Stimulated activated CD8-positive, alpha-beta memory T cell treated with anti-CD3 and anti-CD28 coated beads, Interleukin-2, amount 100 ng/mL, for 1 hour (primary cell): ENCODE measurements around the gene PIR.

Source experiments
- DNase-seq, 2 donors: peaks; one replicate each; pipeline ENCODE4 v3.0.0-alpha.2; 2020; ENCODE audit warnings: low read depth in 2 of 2

The PIR gene

DNA sequence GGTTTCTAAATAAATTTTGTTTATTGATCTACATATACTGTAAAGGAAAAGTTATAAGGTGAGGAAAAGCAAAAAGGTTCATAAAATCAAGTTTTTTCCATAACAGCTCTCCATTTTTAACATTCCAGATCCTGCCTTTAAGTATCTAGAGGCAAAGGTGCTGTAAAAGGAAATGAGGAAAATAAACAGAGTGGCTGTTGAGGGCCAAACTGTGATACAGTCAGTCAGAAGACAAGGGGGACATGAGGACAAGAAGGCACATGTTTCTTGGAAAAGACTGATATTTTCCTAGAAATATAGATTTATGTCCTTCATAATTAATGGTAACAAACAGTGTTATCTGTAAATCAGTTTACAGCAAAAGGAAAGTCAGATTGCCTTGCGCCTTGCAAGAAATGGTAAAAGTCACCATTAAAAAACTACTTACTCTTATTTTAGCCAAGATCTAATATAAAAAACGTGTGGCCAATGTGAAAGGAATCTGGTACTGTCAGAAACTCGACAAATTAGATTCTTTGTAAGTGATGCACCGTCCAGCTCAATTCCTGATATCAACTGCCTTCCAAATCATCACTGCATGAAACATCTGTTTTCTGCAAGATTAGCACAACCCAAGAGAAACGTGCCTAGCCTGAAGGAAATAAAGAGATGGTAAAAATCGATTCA is 75.0 kb downstream of the PIR start:
- no peak for DNase-seq

DNA sequence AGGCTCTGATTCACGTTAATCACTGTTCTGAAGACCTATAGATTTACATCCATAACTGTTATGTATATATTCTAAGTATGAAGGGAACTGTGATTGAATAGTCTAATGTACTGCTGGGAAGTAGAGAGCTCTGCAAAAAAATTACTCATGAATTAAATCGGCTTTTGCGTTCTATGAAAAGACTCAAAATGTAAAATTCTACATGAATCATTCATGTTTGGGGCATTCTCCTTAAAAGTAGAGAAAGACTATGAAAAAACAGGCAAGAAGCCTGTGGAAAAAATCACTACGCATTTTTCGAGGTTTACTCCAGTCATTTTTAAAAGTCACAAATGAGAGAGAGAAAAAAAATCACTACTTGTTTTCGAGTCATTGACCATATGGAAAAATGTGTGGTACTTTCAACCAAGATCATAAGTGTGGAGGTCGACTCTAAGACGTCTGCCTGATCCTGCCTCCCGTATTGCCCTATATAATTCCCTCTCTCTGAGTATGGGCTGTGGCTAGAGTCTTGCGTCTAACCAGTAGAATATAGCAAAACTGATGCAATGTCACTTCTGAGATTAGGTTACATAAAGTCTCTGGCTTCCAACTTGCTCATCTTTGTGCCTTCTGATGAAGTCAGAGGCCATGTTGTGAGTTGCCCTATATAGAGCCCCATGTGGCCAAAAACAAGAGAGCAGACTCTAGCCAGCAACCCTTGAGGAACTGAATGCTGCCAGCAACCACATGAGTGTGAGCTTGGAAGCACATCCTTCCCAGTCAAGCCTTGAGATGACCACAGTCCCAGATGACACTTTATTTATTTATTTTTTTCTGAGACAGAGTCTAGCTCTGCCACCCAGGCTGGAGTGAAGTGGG is 76.8 kb downstream of the PIR start:
- DNase-seq, result no peak

DNA sequence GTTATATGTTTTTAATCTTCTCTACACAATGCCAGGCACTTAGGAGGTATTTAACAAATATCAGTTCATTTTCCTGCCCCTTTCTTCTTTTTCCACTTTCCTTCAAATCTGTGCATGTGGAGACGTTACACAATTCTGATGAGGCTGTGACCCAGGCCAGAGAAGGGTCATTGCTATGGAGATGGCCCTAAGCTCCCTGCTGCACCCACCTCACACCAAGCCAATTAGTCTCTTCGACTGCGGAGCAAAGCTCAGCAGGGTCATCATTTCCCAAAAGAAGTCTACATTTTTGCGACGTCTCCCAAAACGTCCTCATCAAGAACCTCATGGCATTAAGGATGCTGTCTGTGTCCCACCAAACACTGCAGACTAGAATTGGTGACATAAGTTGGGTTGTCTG is 80.0 kb downstream of the PIR start:
- no peak for DNase-seq

DNA sequence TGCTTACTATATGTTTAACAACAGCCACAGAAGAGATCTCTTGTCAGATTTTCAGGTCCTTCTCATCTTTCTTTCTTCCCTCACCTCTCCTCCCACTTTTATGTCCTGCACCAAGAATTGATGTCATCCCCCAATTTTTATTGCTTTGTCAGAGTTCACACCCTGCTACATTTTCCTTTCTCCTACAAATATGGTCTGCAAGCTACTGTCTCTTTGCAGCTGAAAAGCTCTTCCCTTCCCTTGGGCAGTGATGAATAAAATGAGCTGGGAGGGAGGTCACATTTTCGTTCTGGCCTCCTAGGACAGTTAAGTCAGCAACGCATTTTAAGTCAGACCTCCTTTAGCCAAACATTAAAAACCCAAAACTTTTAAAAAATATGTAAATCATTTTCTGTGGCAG is 82.2 kb downstream of the PIR start:
- DNase-seq, result no peak

DNA sequence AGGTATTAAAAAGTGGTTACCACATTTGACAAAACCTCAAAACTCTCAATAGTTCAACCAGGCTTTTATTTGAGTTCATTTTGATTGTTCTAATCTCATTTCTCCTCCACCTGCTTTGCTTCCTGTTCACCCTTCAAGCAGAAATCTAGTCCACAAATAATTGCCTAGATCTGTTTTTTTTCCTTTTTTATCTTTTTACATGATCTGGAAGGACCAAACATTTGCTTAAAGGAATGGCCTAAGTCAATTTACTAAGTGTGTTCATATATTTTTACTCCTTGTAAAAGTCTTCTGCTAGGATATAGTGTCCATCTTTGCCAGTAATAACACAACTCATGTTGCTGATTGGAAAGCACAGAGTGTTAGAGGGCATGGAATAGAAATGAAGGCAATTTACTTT is 82.7 kb downstream of the PIR start:
- DNase-seq, result no peak

DNA sequence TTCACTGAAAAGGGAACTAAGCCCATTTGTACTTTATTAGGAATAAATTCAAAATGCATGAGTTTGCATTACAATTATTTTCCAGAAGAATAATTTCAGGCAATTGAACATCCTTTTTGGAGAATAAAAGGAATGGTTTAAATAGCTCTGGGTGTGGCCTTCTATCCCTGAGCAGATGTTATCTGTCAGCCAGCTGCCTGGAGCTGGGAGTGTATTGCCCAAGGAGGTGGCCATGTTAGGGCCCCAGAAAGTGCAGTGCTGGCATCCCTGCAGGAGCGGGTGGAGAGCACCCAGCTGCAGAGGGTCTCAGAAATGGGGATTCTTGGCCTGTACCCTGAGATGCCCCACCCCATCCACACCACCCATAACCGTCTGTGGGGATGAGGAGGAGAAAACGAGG is 87.3 kb downstream of the PIR start:
- DNase-seq, result no peak

DNA sequence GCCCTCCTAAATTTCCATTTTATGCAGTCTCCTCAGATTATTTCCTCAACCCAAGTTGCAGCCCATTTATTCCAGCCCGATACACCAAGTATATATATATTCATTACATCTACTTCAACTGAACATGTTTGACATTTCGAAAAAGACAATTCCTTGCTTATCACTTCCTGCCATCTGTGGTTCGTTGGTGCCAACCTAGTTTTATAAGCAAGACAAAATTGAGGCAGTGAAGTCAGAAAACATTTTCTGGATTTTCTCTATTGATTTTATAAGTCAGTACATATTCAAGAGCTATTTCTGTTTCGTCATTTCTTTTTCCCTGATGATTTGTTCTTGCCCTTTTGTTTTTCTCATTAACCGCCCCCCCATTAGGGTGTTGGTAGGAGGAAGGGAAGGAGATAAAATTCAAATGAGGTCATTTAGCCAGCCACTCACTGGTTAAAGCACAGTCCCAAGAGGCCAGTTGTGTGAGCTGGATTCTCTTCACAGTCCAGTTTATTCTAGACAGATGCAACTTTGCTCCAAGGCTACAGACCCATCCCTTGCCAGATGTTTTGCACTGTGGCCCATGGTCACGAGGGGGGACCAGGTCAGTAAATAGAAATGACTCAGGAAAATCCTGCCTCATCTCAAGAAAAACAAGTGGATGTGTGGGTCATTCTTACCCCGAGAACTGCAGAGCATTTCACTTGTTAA is 88.6 kb downstream of the PIR start:
- DNase-seq, result no peak

DNA sequence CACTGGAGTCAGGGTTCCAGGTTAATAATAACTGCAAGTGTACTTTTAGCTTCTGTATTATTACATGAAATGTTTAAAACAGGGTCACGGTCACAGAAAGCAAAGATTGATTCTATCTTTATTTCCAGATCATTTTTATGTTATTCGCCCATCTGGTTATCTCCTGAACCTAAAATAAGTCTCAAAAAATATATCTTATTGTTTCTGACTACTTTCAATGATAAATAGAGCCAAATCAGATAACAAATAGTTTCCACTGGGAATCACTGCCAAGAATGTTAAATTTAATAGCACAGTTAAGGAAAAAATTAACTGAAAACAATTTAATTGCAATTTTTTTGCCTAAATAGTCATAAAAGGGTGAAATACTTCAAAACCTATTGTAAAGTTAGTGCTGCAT is 91.8 kb downstream of the PIR start:
- no peak for DNase-seq

DNA sequence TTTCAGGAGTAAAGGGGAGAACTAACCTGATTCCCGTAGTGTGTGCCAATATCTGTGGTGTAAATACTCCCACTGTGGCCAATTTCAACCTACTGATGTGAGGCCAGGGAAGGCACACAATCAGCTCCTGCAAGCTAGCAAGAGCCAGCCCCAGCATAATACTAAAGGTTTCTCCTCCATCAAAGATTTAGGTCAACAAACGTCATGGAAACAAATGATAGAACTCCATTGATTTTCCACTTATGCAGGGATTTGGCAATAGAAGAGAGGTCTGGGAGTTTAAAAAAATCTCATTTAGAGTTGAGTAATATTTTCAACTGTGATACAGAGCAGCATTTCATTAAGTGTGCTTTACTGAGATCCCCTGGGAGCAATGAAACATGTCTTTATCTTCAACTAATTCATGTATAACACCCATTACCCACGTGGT is 93.2 kb downstream of the PIR start:
- no peak for DNase-seq

DNA sequence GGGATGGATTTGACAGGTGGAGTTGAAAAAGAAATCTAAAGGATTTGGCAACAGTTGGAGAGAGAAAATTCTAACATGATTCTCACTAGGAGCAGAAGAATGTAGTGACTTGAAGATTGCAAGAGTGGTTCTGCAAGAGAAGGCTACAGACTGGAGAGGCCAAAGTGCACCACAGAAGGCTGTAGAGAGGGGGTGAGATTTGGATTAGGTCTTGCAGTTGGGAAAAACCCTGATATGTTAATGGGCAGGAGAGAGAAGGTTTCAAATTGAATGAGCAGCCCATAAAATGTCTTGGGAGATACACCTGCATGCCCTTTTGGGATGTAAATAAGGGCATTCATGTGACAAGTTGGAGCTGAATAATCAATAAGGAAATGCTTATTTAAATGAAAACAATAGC is 94.3 kb downstream of the PIR start:
- DNase-seq, result no peak

DNA sequence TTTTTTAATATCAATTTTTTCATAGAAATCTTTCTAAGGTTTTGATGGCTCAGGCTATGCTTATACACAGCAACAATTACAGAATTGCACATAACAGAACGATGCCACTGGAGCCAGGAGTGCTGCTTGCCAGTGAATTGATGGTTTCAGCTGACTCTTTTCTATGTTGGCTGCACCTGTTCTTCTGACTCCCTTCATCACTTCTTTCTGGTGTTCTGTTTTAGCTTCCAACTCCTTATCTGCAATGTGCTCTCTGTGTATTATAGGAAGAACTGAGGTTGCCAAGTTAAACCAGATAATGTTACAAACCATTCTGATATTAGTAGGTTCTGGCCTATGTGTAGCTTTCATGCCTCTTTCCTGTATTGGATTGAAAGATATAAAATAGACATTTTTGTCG is 97.3 kb downstream of the PIR start:
- DNase-seq, result no peak

DNA sequence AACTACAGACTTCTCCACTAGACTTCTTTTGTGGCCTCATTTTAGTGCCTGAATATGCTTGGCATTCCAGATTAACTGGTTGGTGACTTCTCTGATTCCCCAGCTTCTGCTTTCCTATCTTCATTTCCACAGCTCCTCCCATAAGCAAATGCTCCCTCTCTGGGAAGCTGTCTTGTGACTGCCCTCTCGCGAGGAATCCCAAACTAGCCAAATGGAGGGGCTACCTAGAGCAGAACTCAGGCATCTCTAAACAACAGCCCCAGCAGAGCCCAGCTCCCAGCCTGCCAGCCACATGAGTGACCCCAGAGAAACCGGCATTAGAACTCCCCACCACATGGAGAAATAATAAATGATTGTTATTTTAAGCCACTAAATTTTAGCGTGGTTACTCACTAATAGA is 101.3 kb downstream of the PIR start:
- DNase-seq, result no peak

DNA sequence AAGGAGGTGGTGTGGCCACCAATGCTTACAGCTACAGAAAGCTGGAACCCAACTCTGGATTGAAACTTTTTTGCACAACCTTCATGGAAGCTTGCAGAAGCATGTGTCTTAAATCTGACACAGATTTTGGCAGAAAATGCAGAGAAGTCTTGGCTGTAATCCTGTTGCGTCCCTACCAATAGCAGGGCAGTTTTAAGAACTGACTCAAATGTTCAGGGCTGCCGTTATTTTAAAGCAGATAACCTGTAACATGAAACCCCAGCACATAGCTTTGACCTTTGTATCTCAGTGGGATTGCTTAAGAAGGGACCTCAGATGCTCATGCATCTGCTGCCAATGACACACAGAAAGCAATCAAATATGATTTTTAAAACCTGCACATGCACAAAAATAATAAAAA is 108.8 kb downstream of the PIR start, which contains the start of gene VEGFD:
VEGFD (minus strand) TSS at position 110 of the 400 bp plus-strand sequence. CDS start 467 bp downstream, outside the sequence.
- no peak for DNase-seq

DNA sequence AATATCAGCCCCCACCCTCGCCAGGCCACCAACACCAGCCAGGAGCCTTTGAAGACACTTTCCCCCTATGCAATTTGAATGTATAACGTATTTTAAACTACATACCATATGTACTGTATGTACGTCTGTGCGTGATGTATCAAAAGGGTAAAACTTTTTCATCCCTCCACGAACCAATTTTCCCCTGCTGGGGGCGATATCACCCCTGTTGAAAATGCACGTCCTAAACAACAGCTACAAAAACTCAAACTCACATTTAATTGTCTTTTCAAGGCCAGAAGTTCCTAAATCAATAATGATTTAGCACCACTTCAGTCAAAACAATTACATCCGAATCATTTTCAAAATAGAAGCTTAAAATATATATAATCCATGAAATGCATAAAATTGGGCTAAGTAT is 110.3 kb downstream of the PIR start:
- DNase-seq, result no peak

DNA sequence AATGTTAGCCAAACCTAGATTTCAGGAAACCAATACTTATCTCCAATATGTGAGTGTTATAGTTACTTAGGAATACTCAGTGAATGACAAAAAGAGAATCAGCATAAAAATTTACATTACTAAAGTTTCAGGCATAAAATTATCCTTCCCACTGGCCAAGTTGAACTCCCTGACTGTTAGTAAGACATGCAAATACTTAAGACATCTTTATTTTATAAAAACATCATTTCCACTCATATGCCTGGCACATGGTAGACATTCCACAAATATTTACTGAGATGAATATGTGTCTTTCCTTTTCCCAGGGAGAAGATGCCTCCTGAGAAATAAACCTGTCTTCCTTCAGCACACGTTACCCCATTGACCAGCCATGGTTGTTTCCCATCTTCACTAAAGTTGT is 116.2 kb downstream of the PIR start:
- no peak for DNase-seq

DNA sequence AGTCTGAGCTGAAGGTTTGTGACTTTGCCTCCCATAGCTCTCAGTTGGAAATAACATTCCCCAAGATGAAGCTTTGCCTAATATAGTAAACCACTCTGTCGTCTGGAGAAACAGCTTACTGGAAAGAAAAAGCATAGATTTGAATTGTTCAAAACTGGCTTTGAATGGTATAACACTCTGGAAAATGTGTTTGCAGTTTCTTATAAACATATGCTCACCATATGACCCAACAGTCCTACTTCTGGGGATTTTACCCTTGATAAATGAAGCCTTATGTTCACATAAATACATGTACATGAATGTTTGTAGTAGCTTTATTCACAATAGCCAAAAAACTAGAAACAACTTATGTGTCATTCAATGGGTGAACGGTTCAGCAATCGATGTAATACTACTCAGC is 119.2 kb downstream of the PIR start:
- DNase-seq, result no peak

DNA sequence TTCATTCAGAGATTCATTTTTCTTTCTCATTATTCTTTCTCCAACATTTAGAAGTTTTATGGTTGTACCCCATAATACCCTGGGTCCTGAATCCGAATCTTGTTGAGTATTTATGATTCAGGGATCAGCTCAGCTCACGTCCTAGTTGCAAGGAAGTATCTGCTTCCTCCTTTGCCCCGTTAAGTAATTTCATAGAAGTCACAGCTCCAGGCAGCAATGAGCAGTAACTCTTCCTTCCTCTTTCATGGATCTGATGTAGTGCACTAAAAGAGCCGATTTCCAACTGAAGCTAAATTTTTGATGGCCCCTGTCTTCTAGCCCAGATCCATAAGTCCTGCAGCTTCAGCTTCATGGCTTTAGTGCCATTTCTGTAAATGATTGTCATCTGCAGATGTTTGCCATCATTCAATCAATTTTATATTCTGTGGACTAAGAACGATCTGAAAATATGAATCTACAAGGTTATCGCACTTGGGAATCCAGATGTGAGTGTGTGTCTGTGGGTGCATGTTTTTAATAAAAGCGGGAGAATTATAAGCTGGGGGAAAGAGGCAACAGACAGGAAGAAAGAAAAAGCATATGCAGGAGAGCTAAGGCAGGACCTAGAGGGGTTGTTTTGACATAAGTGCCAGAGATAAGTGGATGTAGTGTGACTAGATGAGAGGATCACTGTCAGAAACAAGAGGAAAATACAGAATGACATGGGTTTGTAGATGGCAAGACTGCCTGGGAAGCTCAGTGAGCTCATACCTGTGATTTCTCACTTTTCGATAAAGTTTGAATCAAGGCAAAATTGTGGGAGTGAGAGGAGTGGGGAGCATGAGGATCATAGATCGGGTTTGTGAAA is 126.4 kb downstream of the PIR start:
- no peak for DNase-seq

DNA sequence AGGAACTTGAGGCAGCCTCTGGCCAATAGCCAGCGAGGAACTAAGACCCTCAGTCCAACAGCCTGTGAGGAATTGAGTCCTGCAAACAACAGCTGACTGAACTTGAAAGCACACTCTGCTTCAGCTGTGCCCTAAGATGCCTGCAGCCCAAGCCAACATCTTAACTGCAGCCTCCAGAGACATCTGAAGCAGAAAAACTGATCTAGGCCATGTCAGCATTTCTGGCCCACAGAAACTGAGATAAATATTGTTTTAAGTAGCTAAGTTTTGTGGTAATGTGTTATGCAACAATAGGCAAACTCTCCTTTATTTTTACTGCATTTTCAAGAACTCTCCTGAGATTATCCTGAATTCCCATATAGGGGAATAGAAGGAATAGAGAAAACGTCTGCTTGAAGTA is 133.4 kb downstream of the PIR start:
- DNase-seq, result no peak

DNA sequence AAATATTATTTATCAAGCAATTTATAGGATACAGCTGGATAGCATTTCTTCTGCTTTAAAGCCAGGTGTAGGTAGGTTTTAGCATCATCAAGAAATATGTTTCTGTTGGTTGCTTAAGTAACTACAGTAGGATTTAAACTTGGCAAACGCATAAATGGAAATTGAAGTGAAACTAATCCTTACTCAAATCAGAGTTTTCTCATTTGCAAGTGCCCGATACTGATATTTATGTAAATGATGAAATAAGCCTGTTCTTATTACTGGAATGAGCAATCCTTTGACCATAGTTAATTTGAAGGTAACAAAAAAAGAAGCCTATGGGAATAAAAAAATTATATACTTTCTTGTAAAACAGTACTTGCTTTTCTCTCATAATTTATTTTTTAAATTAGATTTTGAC is 134.6 kb downstream of the PIR start:
- DNase-seq, result no peak

DNA sequence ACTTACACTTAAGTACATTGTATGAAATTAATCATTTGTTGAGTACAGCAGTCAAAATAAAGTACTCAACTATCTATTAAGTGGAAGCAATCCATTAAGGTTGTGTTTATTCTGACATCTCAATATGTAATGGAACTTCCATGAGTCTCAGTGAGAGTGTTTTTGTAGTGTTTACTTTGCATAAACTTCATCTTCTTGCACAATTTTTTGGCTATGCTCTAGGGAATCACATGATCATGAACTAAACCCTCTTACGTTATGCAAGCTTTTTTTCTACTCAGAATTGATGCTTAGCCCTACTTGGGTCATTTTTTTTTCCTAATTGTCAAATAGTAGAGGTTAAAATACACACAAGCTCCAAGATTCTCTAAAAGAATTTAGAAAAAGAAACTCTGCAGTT is 136.7 kb downstream of the PIR start:
- DNase-seq, result no peak

DNA sequence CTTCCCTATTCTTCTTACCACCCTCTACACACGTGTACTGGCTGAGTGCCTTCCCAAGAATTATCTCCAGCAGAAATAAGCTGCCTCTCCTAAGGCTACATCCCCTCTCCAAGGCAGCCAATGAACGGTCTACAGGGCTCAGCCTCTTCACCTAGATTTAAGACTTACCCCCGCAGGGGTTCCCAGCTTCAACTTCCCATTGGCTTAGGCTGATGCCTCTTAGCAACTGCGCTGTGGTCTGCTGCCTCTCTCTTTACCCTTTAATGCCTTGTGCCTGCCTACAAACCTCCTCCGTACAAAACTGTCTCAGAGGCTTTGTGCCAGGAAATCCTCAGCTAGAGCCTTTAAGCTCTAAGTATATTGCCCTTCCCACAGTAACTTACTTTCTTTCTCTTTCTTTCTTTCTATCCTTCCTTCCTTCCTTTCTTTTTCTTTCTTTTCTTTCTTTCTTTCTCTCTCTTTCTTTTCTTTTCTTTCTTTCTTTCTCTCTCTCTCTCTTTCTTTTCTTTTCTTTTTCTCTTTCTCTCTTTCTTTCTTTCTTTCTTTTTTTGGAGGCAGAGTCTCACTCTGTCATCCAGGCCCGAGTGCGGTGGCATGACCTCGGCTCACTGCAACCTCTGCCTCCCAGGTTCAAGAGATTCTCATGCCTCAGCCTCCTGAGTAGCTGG is 142.7 kb downstream of the PIR start:
- DNase-seq, result no peak
